B cell (primary cell): ENCODE data around the gene ERBB3. TPM values are rescaled to one million over a fixed set of nuclear protein-coding genes. Genes with fewer than 3 reads are reported as not detected.
"Not testable (repeated sequence)": the region's sequence is repeated elsewhere in the genome, so short reads cannot be mapped to it uniquely, and the experiment has no call there.

Experiments used
- ATAC-seq: fragments of 200-7000 bp; cut with Tn5 transposase; one replicate; pipeline ENCODE4 v1.10.0; 2021; ENCODE audit warnings: low read depth, mild to moderate bottlenecking, moderate number of reproducible peaks, moderate library complexity
- CTCF ChIA-PET: fragments of 350-600 bp; sonication (Branson Sonifier 250); formaldehyde crosslinking; loops from one replicate; lab custom pipeline; 2021; ENCODE audit warnings: antibody characterized with exemption, inconsistent platforms; lab: Charles Lee
- POLR2A ChIA-PET: fragments of 350-600 bp; sonication (Branson Sonifier 250); formaldehyde crosslinking; loops from one replicate; lab custom pipeline; 2021; ENCODE audit warnings: antibody characterized with exemption; lab: Charles Lee
- DNase-seq: peaks from one replicate; pipeline ENCODE4 v3.0.0; 2013
- H2AFZ ChIP-seq: 2 replicates; pipeline ENCODE4 v1.6.1; 2012; ENCODE audit warnings: mild to moderate bottlenecking, low read depth, low read length; ENCODE audit not compliant: insufficient read depth, poor library complexity, severe bottlenecking
- H3K27ac ChIP-seq, 2 donors: 1 replicate in 1 of 2; 2 replicates in 1 of 2; pipeline ENCODE4 v1.5.1; 2012 to 2013; ENCODE audit warnings: low read length in 2 of 2, mild to moderate bottlenecking in 2 of 2, moderate library complexity in 1 of 2
- H3K27me3 ChIP-seq, 4 experiments: fragments of 200-600 bp in 1 of 4; sonication (generic) in 1 of 4; replicated peaks in 1 of 4; 1 replicate in 2 of 4; 2 replicates in 2 of 4; pipeline versions ENCODE4 v1.6.1 to v1.7.0; 2013 to 2016; ENCODE audit warnings: low read length in 3 of 4, mild to moderate bottlenecking in 2 of 4, mixed read lengths in 1 of 4, moderate library complexity in 1 of 4; ENCODE audit not compliant: insufficient read depth in 4 of 4, control insufficient read depth in 3 of 4; ENCODE audit errors: control extremely low read depth in 1 of 4
- H3K36me3 ChIP-seq, 2 experiments: replicated peaks in 1 of 2; 1 replicate in 1 of 2; 2 replicates in 1 of 2; pipeline versions ENCODE4 v1.6.1 to v1.7.1; 2013; ENCODE audit warnings: low read length in 1 of 2; ENCODE audit not compliant: insufficient read depth in 2 of 2, control insufficient read depth in 1 of 2; ENCODE audit errors: control extremely low read depth in 1 of 2, extremely low read depth in 1 of 2
- H3K4me1 ChIP-seq, 2 donors: fragments of 200-600 bp in 1 of 2; sonication (generic) in 1 of 2; 1 replicate in 1 of 2; 2 replicates in 1 of 2; pipeline versions ENCODE4 v1.5.1 to v1.6.1; 2013 to 2017; ENCODE audit warnings: low read length in 2 of 2; ENCODE audit not compliant: control insufficient read depth in 2 of 2, insufficient read depth in 2 of 2
- H3K4me2 ChIP-seq: replicated peaks from 2 replicates; pipeline ENCODE3; 2012; ENCODE audit warnings: mild to moderate bottlenecking, low read depth, low read length; ENCODE audit not compliant: poor library complexity, severe bottlenecking
- H3K4me3 ChIP-seq, 5 experiments: fragments of 200-600 bp in 1 of 5; sonication (generic) in 1 of 5; 1 replicate in 3 of 5; 2 replicates in 2 of 5; pipeline versions ENCODE4 v1.5.1 to v1.7.0; 2011 to 2016; ENCODE audit warnings: low read length in 4 of 5, mild to moderate bottlenecking in 4 of 5, low read depth in 2 of 5, control low read depth in 1 of 5, moderate library complexity in 1 of 5; ENCODE audit not compliant: insufficient read depth in 1 of 5; ENCODE audit errors: control extremely low read depth in 1 of 5, extremely low read depth in 1 of 5
- H3K79me2 ChIP-seq: fragments of 200-600 bp; sonication (generic); one replicate; pipeline ENCODE4 v1.6.0; 2016; ENCODE audit warnings: low read length; ENCODE audit not compliant: control insufficient read depth, insufficient read depth
- H3K9ac ChIP-seq: fragments of 200-600 bp; sonication (generic); 2 replicates; pipeline ENCODE4 v1.6.1; 2017; ENCODE audit warnings: mild to moderate bottlenecking, low read length, moderate library complexity
- H3K9me3 ChIP-seq, 3 donors: one replicate each; pipeline versions ENCODE4 v1.6.1 to v1.7.1; 2013; ENCODE audit warnings: low read length in 2 of 3; ENCODE audit not compliant: control insufficient read depth in 2 of 3, insufficient read depth in 1 of 3; ENCODE audit errors: control extremely low read depth in 1 of 3
- H4K20me1 ChIP-seq: 2 replicates; pipeline ENCODE4 v1.6.0; 2012; ENCODE audit warnings: mild to moderate bottlenecking, low read length; ENCODE audit not compliant: insufficient read depth, control insufficient read depth, poor library complexity, severe bottlenecking
- H3K27ac Mint-ChIP-seq: one replicate; pipeline ENCODE4 v1.8.0; 2021; ENCODE audit warnings: mixed read lengths
- H3K27me3 Mint-ChIP-seq: one replicate; pipeline ENCODE4 v1.8.0; 2021; ENCODE audit warnings: mixed read lengths
- H3K4me1 Mint-ChIP-seq: one replicate; pipeline ENCODE4 v1.8.0; 2021; ENCODE audit warnings: mixed read lengths
- H3K4me3 Mint-ChIP-seq: one replicate; pipeline ENCODE4 v1.8.0; 2021; ENCODE audit warnings: mixed read lengths
- H3K9me3 Mint-ChIP-seq: one replicate; pipeline ENCODE4 v1.8.0; 2022; ENCODE audit warnings: mixed read lengths; ENCODE audit not compliant: insufficient read depth
- CTCF ChIP-seq: fragments of 200-600 bp; IDR thresholded peaks from one replicate; pipeline ENCODE4 v1.8.0; 2022; ENCODE audit warnings: antibody characterized with exemption, mild to moderate bottlenecking
- EZH2 ChIP-seq: IDR thresholded peaks from 2 replicates; pipeline ENCODE4 v1.6.1; 2012; ENCODE audit warnings: borderline replicate concordance, low read depth, mild to moderate bottlenecking, moderate library complexity, low read length; ENCODE audit not compliant: insufficient read depth, poor library complexity, severe bottlenecking
- WGBS: methylation state at CpG from one replicate; pipeline ENCODE4 v1.1.5; 2013; ENCODE audit warnings: missing lambda C conversion rate; ENCODE audit not compliant: insufficient coverage; 5-methylcytosine and 5-hydroxymethylcytosine counted together
- intact Hi-C: fragments of 100-400 bp; cut with micrococcal nuclease; formaldehyde crosslinking; loops from one replicate; pipeline ENCODE4 v1.10.0; 2022
- polyA plus RNA-seq: library from polyadenylated mRNA; depleted of rRNA; stranded (reverse); fragments of >200 nt; gene quantifications from 2 replicates; pipeline ENCODE4 v1.2.3, GENCODE V29; 2012
- total RNA-seq, 2 donors: library from RNA; stranded (reverse); fragments of 120-200 nt in 1 of 2; gene quantifications; 1 replicate in 1 of 2; 2 replicates in 1 of 2; pipeline versions ENCODE4 v1.2.3 to v1.2.4, GENCODE V29; 2013 to 2022

ERBB3 gene
- total and polyA plus RNA-seq, 2 donors (not counting 1 experiment from before 2014, with no cell fraction given): 0.10 TPM; not detected in 1

GRCh38 chr12:56041552-56042429, 38.2 kb upstream of the ERBB3 start, which contains the start of gene RPS26:
Gene RPS26, plus strand, starts transcription at chr12:56041918. Its CDS starts 249 bp downstream, at chr12:56042167.
- H3K4me1 Mint-ChIP-seq: peaks cover 24% of the 10 kb centered on the region
- ChIA-PET POLR2A (interaction anchor here (0.6 to 1.2 kb wide), 3 partner anchors 34 to 161 kb away, joined by 3 to 9 read pairs (median 6); no protein-coding TSS in a partner anchor), CTCF (interaction anchor here (1.0 to 2.3 kb wide), 9 partner anchors 12 to 303 kb away, joined by 3 to 18 read pairs (median 6); partner anchors contain the start of genes ORMDL2, SARNP and SUOX)
- peak within 1 kb of the TSS; percentile 70 to 99 (median 91) for H3K4me3 ChIP-seq
- 2% methylated on average over 36 of the region's 50 CpGs for WGBS
- peaks cover 7 to 25% of the 10 kb centered on the region in 2 experiments for H3K36me3 ChIP-seq
- H3K9ac ChIP-seq: peak within 1 kb of the TSS; percentile 90
- peak within 1 kb of the TSS; percentile 80 for H3K4me2 ChIP-seq
- DNase-seq (peak; percentile 99), ATAC-seq (peak; percentile 93)
- peak within 1 kb of the TSS; percentile 98 for H3K4me3 Mint-ChIP-seq
- peak within 1 kb of the TSS; percentile 98 for H2AFZ ChIP-seq
- H3K4me1 ChIP-seq: peaks cover 19 to 21% of the 10 kb centered on the region in 2 donors
- H3K79me2 ChIP-seq: peaks cover 28% of the 10 kb centered on the region
- TF ChIP-seq CTCF (peak; percentile 67), EZH2 (no peak)
- peaks cover 16% of the 10 kb centered on the region for H4K20me1 ChIP-seq
- intact Hi-C loops: loop anchor here (1.0 to 10.0 kb wide), 11 partner anchors 34 to 646 kb away; partner anchors contain the start of genes PA2G4, PTGES3, PYM1 and SARNP
- H3K27me3 Mint-ChIP-seq: no peaks in the 10 kb centered on the region
- H3K27me3 ChIP-seq: no peaks in the 10 kb centered on the region
- H3K27ac ChIP-seq: peak within 1 kb of the TSS; percentile 82 to 90
- H3K9me3 ChIP-seq: no peaks in the 10 kb centered on the region
- no peaks in the 10 kb centered on the region for H3K9me3 Mint-ChIP-seq
- peak within 1 kb of the TSS; percentile 97 for H3K27ac Mint-ChIP-seq

DNA sequence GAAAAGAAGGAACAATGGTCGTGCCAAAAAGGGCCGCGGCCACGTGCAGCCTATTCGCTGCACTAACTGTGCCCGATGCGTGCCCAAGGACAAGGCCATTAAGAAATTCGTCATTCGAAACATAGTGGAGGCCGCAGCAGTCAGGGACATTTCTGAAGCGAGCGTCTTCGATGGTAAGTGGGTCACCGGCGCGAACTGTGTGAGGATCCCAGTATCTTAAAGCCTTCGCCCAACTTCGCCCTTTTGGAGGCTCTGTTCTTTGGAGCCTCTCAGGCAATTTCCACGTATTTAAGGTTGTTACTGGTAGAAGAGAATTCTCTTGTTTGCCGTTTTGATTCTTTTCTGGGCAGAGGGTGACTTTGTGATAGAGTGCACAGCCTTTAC, 37.5 kb upstream of the ERBB3 start:
- Mint-ChIP-seq H3K4me1 (peaks cover 27% of the 10 kb centered on the region), H3K27ac (peak overlapping the region; percentile 97), H3K4me3 (peak overlapping the region; percentile 98)
- Histone ChIP-seq H3K79me2 (peaks cover 35% of the 10 kb centered on the region), H3K36me3 (peaks cover 7 to 25% of the 10 kb centered on the region in 2 experiments), H2AFZ (peak overlapping the region; percentile 98), H3K9ac (peak overlapping the region; percentile 90), H3K4me3 (peak overlapping the region; percentile 70 to 99 (median 91)), H3K4me1 (peaks cover 23 to 26% of the 10 kb centered on the region in 2 donors), H3K4me2 (peak overlapping the region; percentile 80), H4K20me1 (peaks cover 16% of the 10 kb centered on the region), H3K27ac (peak overlapping the region; percentile 82 to 90)
- CTCF ChIA-PET, POLR2A ChIA-PET, H3K27me3 ChIP-seq, ATAC-seq, H3K9me3 ChIP-seq, H3K27me3 Mint-ChIP-seq, H3K9me3 Mint-ChIP-seq: not testable (repeated sequence)
- intact Hi-C loops: loop anchor here (1.0 to 10.0 kb wide), 4 partner anchors 69 to 645 kb away; partner anchors contain the start of genes PTGES3, SMARCC2 and ZC3H10
- peak; percentile 36 for DNase-seq
- WGBS: 1% methylated on average over 13 of the region's 20 CpGs
